IMR-90 (cell line): ENCODE data around the gene VPS26A. TPM values are rescaled to one million over a fixed set of nuclear protein-coding genes. Genes with fewer than 3 reads are reported as not detected.

Experiments
- ATAC-seq: fragments of 200-7000 bp; cut with Tn5 transposase; 2 replicates; pipeline ENCODE4 v1.9.1; 2020; ENCODE audit warnings: low read depth, mild to moderate bottlenecking, moderate library complexity
- BruUV-seq: library from RNA; stranded (reverse); fragments of 400-500 nt; replicated peaks from 2 replicates; lab custom pipeline; 2021; lab: Mats Ljungman, UMichigan
- CTCF ChIA-PET: fragments of 300-600 bp; formaldehyde crosslinking; extraction: SDS; loops from one replicate; lab custom pipeline; 2021; ENCODE audit warnings: antibody characterized with exemption; lab: Yijun Ruan, JAX
- POLR2A ChIA-PET: fragments of 300-600 bp; sonication (Branson Sonifier 250); formaldehyde crosslinking; loops from one replicate; lab custom pipeline; 2022; ENCODE audit warnings: antibody characterized with exemption; ENCODE audit not compliant: unreplicated experiment; lab: Charles Lee
- DNase-seq: peaks from one replicate; pipeline ENCODE4 v3.0.0; 2013
- H2AFZ ChIP-seq: replicated peaks from 2 replicates; pipeline ENCODE3; 2013; ENCODE audit warnings: low read length, mild to moderate bottlenecking; ENCODE audit not compliant: poor library complexity
- H2AK5ac ChIP-seq: 2 replicates; pipeline ENCODE4 v1.6.1; 2013; ENCODE audit warnings: low read depth, low read length, inconsistent platforms
- H2AK9ac ChIP-seq: replicated peaks from 2 replicates; pipeline ENCODE3; 2013; ENCODE audit warnings: mild to moderate bottlenecking, low read depth, low read length, moderate library complexity; ENCODE audit not compliant: poor library complexity
- H2BK120ac ChIP-seq: 2 replicates; pipeline ENCODE4 v1.6.1; 2013; ENCODE audit warnings: low read depth, low read length, inconsistent platforms
- H2BK15ac ChIP-seq: 3 replicates; pipeline ENCODE4 v1.6.1; 2013; ENCODE audit warnings: low read depth, low read length, inconsistent platforms
- H2BK20ac ChIP-seq: 2 replicates; pipeline ENCODE4 v1.6.1; 2013; ENCODE audit warnings: low read depth, mild to moderate bottlenecking, inconsistent platforms, low read length, moderate library complexity
- H2BK5ac ChIP-seq: 2 replicates; pipeline ENCODE4 v1.6.1; 2013; ENCODE audit warnings: mild to moderate bottlenecking, low read depth, low read length, inconsistent platforms; ENCODE audit not compliant: poor library complexity, severe bottlenecking
- H3K14ac ChIP-seq: replicated peaks from 2 replicates; pipeline ENCODE4 v1.6.1; 2013; ENCODE audit warnings: low read depth, low read length, inconsistent platforms
- H3K18ac ChIP-seq: 2 replicates; pipeline ENCODE4 v1.6.1; 2013; ENCODE audit warnings: low read depth, low read length, control low read depth
- H3K23ac ChIP-seq: 2 replicates; pipeline ENCODE4 v1.6.1; 2013; ENCODE audit warnings: low read depth, low read length, inconsistent platforms
- H3K27ac ChIP-seq: 2 replicates; pipeline ENCODE4 v1.5.1; 2013; ENCODE audit warnings: mild to moderate bottlenecking, control low read depth, low read length; ENCODE audit not compliant: insufficient read depth
- H3K27me3 ChIP-seq: 2 replicates; pipeline ENCODE4 v1.6.1; 2013; ENCODE audit warnings: low read length; ENCODE audit not compliant: control insufficient read depth, insufficient read depth
- H3K36me3 ChIP-seq: 2 replicates; pipeline ENCODE4 v1.6.1; 2013; ENCODE audit warnings: low read length, mixed read lengths; ENCODE audit not compliant: control insufficient read depth, insufficient read depth
- H3K4ac ChIP-seq: 2 replicates; pipeline ENCODE4 v1.6.1; 2013; ENCODE audit warnings: low read depth, low read length, inconsistent platforms
- H3K4me1 ChIP-seq: 2 replicates; pipeline ENCODE4 v1.6.1; 2013; ENCODE audit warnings: low read length, mixed read lengths; ENCODE audit not compliant: control insufficient read depth, insufficient read depth
- H3K4me2 ChIP-seq: 2 replicates; pipeline ENCODE4 v1.6.1; 2013; ENCODE audit warnings: low read depth, mild to moderate bottlenecking, control low read depth, low read length, moderate library complexity
- H3K4me3 ChIP-seq: 2 replicates; pipeline ENCODE4 v1.5.1; 2013; ENCODE audit warnings: low read depth, mild to moderate bottlenecking, control low read depth, low read length, moderate library complexity; ENCODE audit not compliant: insufficient read depth
- H3K56ac ChIP-seq: 2 replicates; pipeline ENCODE4 v1.6.1; 2013; ENCODE audit warnings: low read length, inconsistent platforms; ENCODE audit not compliant: insufficient read depth; ENCODE audit errors: extremely low read depth
- H3K79me1 ChIP-seq, 2 experiments: 2 replicates each; pipeline ENCODE4 v1.6.1; 2013; ENCODE audit warnings: low read length in 2 of 2, inconsistent platforms in 1 of 2, low read depth in 1 of 2
- H3K9ac ChIP-seq: 2 replicates; pipeline ENCODE4 v1.6.1; 2013; ENCODE audit warnings: low read depth, low read length, control low read depth
- H3K9me1 ChIP-seq: 2 replicates; pipeline ENCODE4 v1.6.1; 2013; ENCODE audit warnings: low read length, inconsistent platforms; ENCODE audit not compliant: insufficient read depth
- H3K9me3 ChIP-seq: 2 replicates; pipeline ENCODE4 v1.6.1; 2013; ENCODE audit warnings: low read length; ENCODE audit not compliant: control insufficient read depth, insufficient read depth
- H4K20me1 ChIP-seq: 2 replicates; pipeline ENCODE4 v1.6.1; 2013; ENCODE audit warnings: low read length, inconsistent platforms; ENCODE audit not compliant: insufficient read depth
- H4K5ac ChIP-seq: 2 replicates; pipeline ENCODE4 v1.6.1; 2013; ENCODE audit warnings: mild to moderate bottlenecking, low read depth, low read length, control low read depth
- H4K8ac ChIP-seq, 2 experiments: 2 replicates each; pipeline ENCODE4 v1.6.1; 2013; ENCODE audit warnings: low read depth in 2 of 2, low read length in 2 of 2, control low read depth in 1 of 2, inconsistent platforms in 1 of 2
- H4K91ac ChIP-seq: 2 replicates; pipeline ENCODE4 v1.6.1; 2013; ENCODE audit warnings: low read depth, low read length, inconsistent platforms; ENCODE audit not compliant: insufficient read depth
- CTCF ChIP-seq: conservative IDR thresholded peaks from 2 replicates; pipeline ENCODE4 v1.5.1; 2012; ENCODE audit warnings: mild to moderate bottlenecking, low read depth, low read length, improper control_type of control experiment
- ELK1 ChIP-seq: fragments of 150-350 bp; IDR thresholded peaks from 2 replicates; pipeline ENCODE4 v1.6.1; 2016; ENCODE audit warnings: low read depth, mild to moderate bottlenecking, low read length, moderate library complexity, borderline replicate concordance
- MAFK ChIP-seq: IDR thresholded peaks from 2 replicates; pipeline ENCODE4 v1.6.1; 2012; ENCODE audit warnings: low read depth, low read length, improper control_type of control experiment
- MAZ ChIP-seq: IDR thresholded peaks from 2 replicates; pipeline ENCODE4 v1.6.1; 2012; ENCODE audit warnings: low read depth, mild to moderate bottlenecking, low read length, improper control_type of control experiment, moderate library complexity, borderline replicate concordance
- RCOR1 ChIP-seq: IDR thresholded peaks from 2 replicates; pipeline ENCODE4 v1.6.1; 2012; ENCODE audit warnings: mild to moderate bottlenecking, low read length, improper control_type of control experiment; ENCODE audit not compliant: insufficient replicate concordance
- RFX5 ChIP-seq: IDR thresholded peaks from 2 replicates; pipeline ENCODE4 v1.8.0; 2012; ENCODE audit warnings: low read depth, mild to moderate bottlenecking, low read length, moderate library complexity
- SMC3 ChIP-seq: fragments of 150-350 bp; IDR thresholded peaks from 2 replicates; pipeline ENCODE4 v1.6.1; 2016; ENCODE audit warnings: low read depth, mild to moderate bottlenecking, antibody characterized with exemption, low read length, moderate library complexity
- WGBS, 2 experiments: methylation state at CpG; one replicate each; pipeline versions ENCODE4 v1.1.5 to v1.1.7; 2013; ENCODE audit warnings: missing lambda C conversion rate in 2 of 2; ENCODE audit not compliant: insufficient read length in 1 of 2; ENCODE audit errors: extremely low coverage in 2 of 2; 5-methylcytosine and 5-hydroxymethylcytosine counted together
- dilution Hi-C: fragments of 300-500 bp; cut with HindIII; formaldehyde crosslinking; loops from one replicate; pipeline ENCODE4 v1.14.3; 2018; ENCODE audit warnings: low sequenced_read_pairs; ENCODE audit not compliant: unreplicated experiment
- in situ Hi-C: fragments of 300-500 bp; cut with MboI; formaldehyde crosslinking; loops from 3 replicates; pipeline ENCODE4 v1.14.3; 2019; ENCODE audit warnings: low sequenced_read_pairs, inconsistent platforms, mixed read lengths
- intact Hi-C: fragments of 100-400 bp; cut with micrococcal nuclease; formaldehyde crosslinking; loops from 2 replicates; pipeline ENCODE4 v1.10.0; 2022
- polyA plus RNA-seq, 3 experiments: library from polyadenylated mRNA; depleted of rRNA; stranded (reverse); fragments of >200 nt; gene quantifications; 2 replicates each; pipeline ENCODE4 v1.2.3, GENCODE V29; 2012; ENCODE audit warnings: low replicate concordance in 1 of 3
- total RNA-seq: library from RNA; depleted of rRNA; stranded (reverse); fragments of >200 nt; gene quantifications from 2 replicates; pipeline ENCODE4 v1.2.3, GENCODE V29; 2012

The VPS26A gene
- total and polyA plus RNA-seq, 2 of the 4 experiments (the other 2 are of a cell fraction): 7.2 to 18.7 TPM

- Histone ChIP-seq H4K8ac (no peak overlapping the region), H3K79me1 (no peaks in the 10 kb centered on the region)
- POLR2A ChIA-PET: no interaction called here
Measured at GRCh38 chr10:69075431-69075830, 48.5 kb upstream of the VPS26A start.

More at GRCh38 chr10:69075431-69075830, 48.5 kb upstream of the VPS26A start:
- Histone ChIP-seq H2AFZ (no peak overlapping the region), H3K23ac (no peak overlapping the region), H4K91ac (no peak overlapping the region), H3K18ac (no peak overlapping the region), H3K14ac (no peak overlapping the region), H2BK15ac (no peak overlapping the region), H2BK5ac (no peak overlapping the region), H3K27ac (no peak overlapping the region), H3K4me1 (no peaks in the 10 kb centered on the region), H3K27me3 (no peaks in the 10 kb centered on the region), H3K4me2 (no peak overlapping the region), H3K4me3 (no peak overlapping the region), H2BK120ac (no peak overlapping the region), H3K56ac (no peak overlapping the region), H4K20me1 (no peaks in the 10 kb centered on the region), H3K9ac (no peak overlapping the region), H3K9me3 (no peaks in the 10 kb centered on the region), H2BK20ac (no peak overlapping the region), H3K36me3 (no peaks in the 10 kb centered on the region), H2AK5ac (no peak overlapping the region), H3K4ac (no peak overlapping the region), H4K5ac (no peak overlapping the region), H3K9me1 (no peaks in the 10 kb centered on the region; the same call in none of the 2 replicates), H2AK9ac (no peak overlapping the region)
- intact Hi-C loops (no loop called here), dilution Hi-C loops (no loop called here), in situ Hi-C loops (no loop called here)
- DNase-seq (no peak), ATAC-seq (no peak)
- 100% methylated on average over 1 of the region's 4 CpGs; no CpG with 5 or more reads in 1 of the 2 experiments for WGBS, 2 experiments
- CTCF ChIA-PET: no interaction called here
- TF ChIP-seq MAZ: no peak
- no peak for TF ChIP-seq ELK1
- TF ChIP-seq RCOR1: no peak
- TF ChIP-seq SMC3: no peak
- TF ChIP-seq RFX5: no peak
- no peak for TF ChIP-seq CTCF
- TF ChIP-seq MAFK: no peak
- BruUV-seq: no TSS peak
